Mammary epithelial cell (primary cell): ENCODE measurements around the gene RICTOR.

Experiments used
- EZH2 ChIP-seq: IDR thresholded peaks from 2 replicates; pipeline ENCODE4 v1.6.1; 2012; ENCODE audit warnings: low read length, inconsistent platforms, borderline replicate concordance
- TF ChIP-seq, protein P1 (sequence below), 2 donors: IDR thresholded peaks in 1 of 2; conservative IDR thresholded peaks in 1 of 2; 2 replicates each; pipeline ENCODE4 v1.5.1; 2011 to 2012; ENCODE audit warnings: inconsistent platforms in 2 of 2, low read length in 2 of 2, mild to moderate bottlenecking in 2 of 2, control low read depth in 1 of 2, low read depth in 1 of 2; ENCODE audit not compliant: insufficient read depth in 1 of 2; ENCODE audit errors: extremely low read depth in 1 of 2

GRCh38 chr5:39024884-39025283 is 49.3 kb downstream of the RICTOR start:
- TF ChIP-seq, protein P1, sequence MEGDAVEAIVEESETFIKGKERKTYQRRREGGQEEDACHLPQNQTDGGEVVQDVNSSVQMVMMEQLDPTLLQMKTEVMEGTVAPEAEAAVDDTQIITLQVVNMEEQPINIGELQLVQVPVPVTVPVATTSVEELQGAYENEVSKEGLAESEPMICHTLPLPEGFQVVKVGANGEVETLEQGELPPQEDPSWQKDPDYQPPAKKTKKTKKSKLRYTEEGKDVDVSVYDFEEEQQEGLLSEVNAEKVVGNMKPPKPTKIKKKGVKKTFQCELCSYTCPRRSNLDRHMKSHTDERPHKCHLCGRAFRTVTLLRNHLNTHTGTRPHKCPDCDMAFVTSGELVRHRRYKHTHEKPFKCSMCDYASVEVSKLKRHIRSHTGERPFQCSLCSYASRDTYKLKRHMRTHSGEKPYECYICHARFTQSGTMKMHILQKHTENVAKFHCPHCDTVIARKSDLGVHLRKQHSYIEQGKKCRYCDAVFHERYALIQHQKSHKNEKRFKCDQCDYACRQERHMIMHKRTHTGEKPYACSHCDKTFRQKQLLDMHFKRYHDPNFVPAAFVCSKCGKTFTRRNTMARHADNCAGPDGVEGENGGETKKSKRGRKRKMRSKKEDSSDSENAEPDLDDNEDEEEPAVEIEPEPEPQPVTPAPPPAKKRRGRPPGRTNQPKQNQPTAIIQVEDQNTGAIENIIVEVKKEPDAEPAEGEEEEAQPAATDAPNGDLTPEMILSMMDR (conservative IDR thresholded peaks at IDR 0.05 in 1 of 2, IDR thresholded peaks at IDR 0.05 in 1 of 2; ENCODE audit: extremely low read depth in 1 of 2, insufficient read depth in 1 of 2, low read depth in 1 of 2, low read length in 2 of 2) = no peak
- no peak for TF ChIP-seq EZH2
